T-helper 1 cell treated with Interleukin-12 subunit alpha and Interleukin-12 subunit beta and Interleukin-4 antibody, amounts not matched to agents 30 μg/mL and 1 μg/mL, for 36 hours (primary cell): ENCODE results near the gene ADI1.

Experiments used
- H3K27ac Mint-ChIP-seq: one replicate; pipeline ENCODE4 v1.8.0; 2021; ENCODE audit warnings: mild to moderate bottlenecking, mixed read lengths
- H3K27me3 Mint-ChIP-seq: one replicate; pipeline ENCODE4 v1.8.0; 2021; ENCODE audit warnings: low read depth, mixed read lengths
- H3K36me3 Mint-ChIP-seq: one replicate; pipeline ENCODE4 v1.8.0; 2021; ENCODE audit warnings: low read depth, mixed read lengths
- H3K4me1 Mint-ChIP-seq: one replicate; pipeline ENCODE4 v1.8.0; 2021; ENCODE audit warnings: low read depth, mixed read lengths
- H3K4me3 Mint-ChIP-seq: one replicate; pipeline ENCODE4 v1.8.0; 2021; ENCODE audit warnings: mild to moderate bottlenecking, moderate library complexity, mixed read lengths
- H3K9me3 Mint-ChIP-seq: one replicate; pipeline ENCODE4 v1.8.0; 2021; ENCODE audit warnings: mixed read lengths

ADI1 gene

GRCh38 chr2:3483986-3484960 lies 35.1 kb downstream of the ADI1 start:
- H3K4me3 Mint-ChIP-seq, result no peak overlapping the region
- H3K27me3 Mint-ChIP-seq, result no peaks in the 10 kb centered on the region
- peaks cover 3% of the 10 kb centered on the region for H3K36me3 Mint-ChIP-seq
- H3K27ac Mint-ChIP-seq, result no peak overlapping the region
- H3K9me3 Mint-ChIP-seq, result no peaks in the 10 kb centered on the region
- peaks cover 4% of the 10 kb centered on the region for H3K4me1 Mint-ChIP-seq

DNA sequence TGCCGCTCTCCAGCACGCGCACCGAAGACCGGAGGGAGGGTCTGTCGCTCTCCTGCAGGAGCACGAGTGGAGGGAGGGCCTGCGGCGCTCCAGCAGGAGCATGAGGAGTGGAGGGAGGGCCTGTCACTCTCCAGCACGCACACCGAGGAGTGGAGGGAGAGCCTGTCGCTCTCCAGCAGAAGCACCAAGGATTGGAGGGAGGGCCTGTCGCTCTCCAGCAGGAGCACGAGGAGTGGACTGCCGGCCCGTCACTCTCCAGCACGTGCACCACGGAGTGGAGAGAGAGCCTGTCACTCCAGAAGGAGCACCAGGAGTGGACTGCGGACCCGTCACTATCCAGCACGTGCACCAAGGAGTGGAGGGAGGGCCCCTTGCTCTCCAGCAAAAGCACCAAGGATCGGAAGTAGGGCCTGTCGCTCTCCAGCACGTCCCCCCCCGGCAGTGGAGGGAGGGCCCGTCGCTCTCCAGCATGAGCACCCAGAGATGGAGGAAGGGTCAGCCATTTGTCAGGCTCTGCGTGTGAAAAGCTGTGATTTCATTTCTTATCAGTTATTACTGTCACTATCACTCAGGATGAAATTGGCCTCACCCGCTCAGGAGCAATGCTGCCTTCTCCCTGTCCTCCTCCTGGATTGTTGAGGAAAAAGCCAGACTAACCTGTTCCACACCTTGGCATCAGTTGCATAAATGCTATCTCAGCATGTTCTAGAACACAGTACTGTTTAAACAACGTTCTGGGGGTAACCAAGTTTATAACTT lies 35.9 kb downstream of the ADI1 start:
- Mint-ChIP-seq H3K4me1 (peaks cover 4% of the 10 kb centered on the region), H3K36me3 (peaks cover 3% of the 10 kb centered on the region), H3K27ac (no peak overlapping the region), H3K9me3 (no peaks in the 10 kb centered on the region), H3K27me3 (no peaks in the 10 kb centered on the region), H3K4me3 (no peak overlapping the region)

DNA sequence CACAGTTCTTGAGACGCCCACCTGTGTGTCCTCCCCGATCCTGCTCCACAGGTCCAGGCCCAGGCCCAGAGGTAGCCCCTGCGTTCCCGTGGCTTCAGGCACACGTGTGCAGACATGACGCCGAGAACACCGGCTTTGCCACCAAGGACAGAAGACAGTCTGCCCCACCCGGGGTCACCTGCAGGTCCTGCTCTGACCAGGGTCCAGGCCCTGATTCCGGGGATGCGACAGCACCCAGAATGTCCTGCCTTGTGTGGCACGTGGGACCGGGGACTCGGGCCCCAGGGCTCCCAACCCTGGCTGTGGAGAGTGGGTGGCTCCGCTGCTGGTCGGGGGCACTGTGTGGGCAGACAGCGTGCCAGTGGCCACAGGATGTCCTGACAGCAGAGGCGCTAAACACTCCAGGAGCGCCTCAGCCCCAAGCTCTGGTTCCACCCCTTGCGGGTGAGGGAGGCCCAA lies 36.9 kb downstream of the ADI1 start:
- Mint-ChIP-seq H3K27ac (no peak overlapping the region), H3K4me3 (no peak overlapping the region), H3K27me3 (no peaks in the 10 kb centered on the region), H3K4me1 (peaks cover 4% of the 10 kb centered on the region), H3K9me3 (no peaks in the 10 kb centered on the region), H3K36me3 (peaks cover 5% of the 10 kb centered on the region)

DNA sequence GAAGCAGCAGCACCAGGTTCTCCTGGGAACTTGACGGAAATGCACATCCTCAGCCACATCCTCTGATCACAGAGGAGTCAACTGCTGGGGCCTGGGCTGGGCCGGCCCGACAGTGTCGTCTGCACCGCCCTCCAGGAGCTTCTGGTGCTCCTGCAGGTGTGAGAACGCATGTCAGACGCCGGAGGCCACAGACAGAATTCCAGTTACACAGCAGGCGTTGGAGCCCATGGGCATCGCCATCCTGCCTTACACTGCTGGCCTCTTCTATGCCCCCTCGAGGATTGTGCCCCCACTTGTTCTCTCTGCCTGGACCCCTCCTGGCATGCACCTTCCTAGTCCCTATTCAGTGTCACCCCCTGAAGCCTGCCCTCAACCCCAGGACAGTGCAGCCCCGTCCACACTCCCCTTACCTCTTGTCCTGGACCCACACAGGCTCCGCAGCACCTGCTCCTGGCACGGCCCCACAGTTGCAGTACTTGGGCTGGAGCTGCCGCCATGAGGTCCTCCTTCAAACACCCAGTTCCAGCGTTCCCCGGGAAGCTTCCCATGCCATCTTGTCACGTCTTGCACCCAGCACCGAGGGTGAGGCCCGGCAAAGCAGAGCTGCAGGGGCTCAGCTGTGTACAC lies 37.5 kb downstream of the ADI1 start:
- H3K36me3 Mint-ChIP-seq, result peaks cover 5% of the 10 kb centered on the region
- no peak overlapping the region for H3K4me3 Mint-ChIP-seq
- H3K27me3 Mint-ChIP-seq, result no peaks in the 10 kb centered on the region
- peaks cover 4% of the 10 kb centered on the region for H3K4me1 Mint-ChIP-seq
- no peak overlapping the region for H3K27ac Mint-ChIP-seq
- no peaks in the 10 kb centered on the region for H3K9me3 Mint-ChIP-seq

DNA sequence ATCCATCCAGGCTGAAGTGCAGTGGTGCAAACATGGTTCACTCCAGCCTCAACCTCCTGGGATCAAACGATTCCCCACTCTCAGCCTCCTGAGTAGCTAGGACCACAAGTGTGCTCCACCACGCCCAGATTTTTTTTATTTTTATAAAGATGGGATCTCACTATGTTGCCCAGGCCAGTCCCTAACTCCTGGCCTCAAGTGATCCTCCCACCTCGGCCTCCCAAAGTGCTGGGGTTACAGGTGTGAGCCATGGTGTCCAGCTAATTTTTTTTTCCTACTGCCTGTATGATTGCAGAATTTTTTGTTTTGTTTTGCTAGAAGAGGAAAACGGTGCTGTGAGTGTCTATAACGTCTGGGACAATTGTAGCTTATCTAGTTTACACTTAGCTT lies 38.3 kb downstream of the ADI1 start:
- Mint-ChIP-seq H3K4me3 (no peak overlapping the region), H3K9me3 (no peaks in the 10 kb centered on the region), H3K27me3 (no peaks in the 10 kb centered on the region), H3K36me3 (peaks cover 5% of the 10 kb centered on the region), H3K4me1 (peaks cover 4% of the 10 kb centered on the region), H3K27ac (no peak overlapping the region)

GRCh38 chr2:3480352-3481010 lies 38.9 kb downstream of the ADI1 start:
- H3K9me3 Mint-ChIP-seq, result no peaks in the 10 kb centered on the region
- no peak overlapping the region for H3K4me3 Mint-ChIP-seq
- H3K27me3 Mint-ChIP-seq, result no peaks in the 10 kb centered on the region
- no peak overlapping the region for H3K27ac Mint-ChIP-seq
- H3K4me1 Mint-ChIP-seq, result peaks cover 4% of the 10 kb centered on the region
- H3K36me3 Mint-ChIP-seq, result peaks cover 5% of the 10 kb centered on the region

DNA sequence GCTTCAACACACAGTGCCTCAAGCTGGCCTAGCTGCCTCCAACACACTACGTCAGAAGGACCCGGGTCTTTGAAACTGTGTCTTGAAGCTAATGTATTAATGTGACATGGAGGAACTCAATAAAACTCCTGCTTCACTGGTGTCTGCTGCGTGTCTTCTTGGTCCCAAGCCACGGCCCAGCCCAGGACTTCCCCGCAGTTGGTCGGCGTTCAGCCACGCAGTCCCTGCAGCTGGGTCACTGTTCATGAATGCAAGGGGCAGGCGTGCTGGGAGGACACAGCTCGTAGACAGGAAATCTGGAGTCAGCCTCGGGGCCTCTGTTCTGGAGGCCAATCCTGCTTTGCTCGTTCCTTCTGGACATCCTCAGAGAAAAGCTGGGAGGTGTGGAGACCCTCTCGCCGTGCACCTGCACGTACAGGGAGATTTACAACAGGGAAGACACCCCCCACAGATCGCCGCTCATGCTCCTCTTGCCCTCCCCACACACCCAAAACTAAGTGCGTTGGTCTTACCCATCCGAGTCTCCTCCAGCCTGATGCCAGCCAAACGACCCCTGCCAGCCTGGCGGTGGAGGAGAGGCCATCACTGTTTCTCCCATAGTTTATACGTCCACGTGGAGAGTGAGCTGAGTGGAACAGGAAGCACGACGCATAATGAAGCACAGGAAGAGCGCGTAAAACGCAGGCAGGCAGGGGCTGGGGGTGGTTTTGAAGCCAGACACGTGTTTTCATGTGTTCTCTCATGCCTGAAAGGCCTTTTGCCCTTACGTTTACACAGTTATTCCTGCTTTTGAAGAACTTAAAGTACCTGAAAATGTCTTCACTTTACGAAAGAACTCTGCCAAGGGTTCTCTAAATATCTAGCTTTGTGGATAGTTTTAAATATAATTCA lies 39.7 kb downstream of the ADI1 start:
- Mint-ChIP-seq H3K36me3 (peaks cover 5% of the 10 kb centered on the region), H3K4me3 (no peak overlapping the region), H3K27me3 (no peaks in the 10 kb centered on the region), H3K27ac (no peak overlapping the region), H3K4me1 (peaks cover 4% of the 10 kb centered on the region), H3K9me3 (no peaks in the 10 kb centered on the region)

DNA sequence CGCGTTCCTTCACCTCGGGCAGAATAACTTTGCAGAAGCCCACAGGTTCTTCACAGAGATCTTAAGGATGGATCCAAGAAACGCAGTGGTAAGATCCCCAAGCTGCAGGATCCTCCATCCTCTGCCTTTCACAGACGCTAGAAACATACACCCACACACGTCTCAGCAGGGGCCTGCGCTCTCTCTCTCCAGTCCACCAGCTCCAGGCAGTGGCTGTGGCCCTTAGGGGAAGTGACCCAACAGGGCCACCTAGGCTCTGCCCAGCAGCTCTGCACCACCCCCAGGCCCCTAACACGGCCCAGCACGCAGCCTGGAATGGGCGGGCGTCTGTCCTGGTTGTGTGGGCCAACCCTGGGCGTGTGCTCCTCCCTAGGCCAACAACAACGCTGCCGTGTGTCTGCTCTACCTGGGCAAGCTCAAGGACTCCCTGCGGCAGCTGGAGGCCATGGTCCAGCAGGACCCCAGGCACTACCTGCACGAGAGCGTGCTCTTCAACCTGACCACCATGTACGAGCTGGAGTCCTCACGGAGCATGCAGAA lies 40.4 kb downstream of the ADI1 start:
- Mint-ChIP-seq H3K9me3 (no peaks in the 10 kb centered on the region), H3K27me3 (no peaks in the 10 kb centered on the region), H3K4me3 (no peak overlapping the region), H3K27ac (no peak overlapping the region), H3K36me3 (peaks cover 5% of the 10 kb centered on the region), H3K4me1 (peaks cover 4% of the 10 kb centered on the region)

DNA sequence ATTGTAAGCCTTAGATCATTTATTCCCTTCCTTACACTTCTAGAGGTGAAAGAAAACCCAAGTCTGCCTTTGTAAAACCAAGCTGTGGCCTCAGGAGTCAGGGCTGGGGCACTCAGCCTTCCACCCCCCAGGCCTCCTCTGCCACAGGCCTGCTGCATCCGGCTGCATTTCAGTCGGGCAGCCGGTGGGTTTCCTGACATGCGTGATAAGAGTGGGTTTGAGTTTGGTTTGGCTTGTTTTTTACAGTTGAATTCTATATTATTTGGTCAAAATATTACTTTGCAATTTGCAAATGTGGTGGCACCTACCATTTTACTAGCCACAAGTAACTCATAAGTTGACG lies 42.4 kb downstream of the ADI1 start:
- Mint-ChIP-seq H3K36me3 (peaks cover 10% of the 10 kb centered on the region), H3K9me3 (no peaks in the 10 kb centered on the region), H3K4me3 (no peak overlapping the region), H3K27me3 (no peaks in the 10 kb centered on the region), H3K27ac (no peak overlapping the region), H3K4me1 (peaks cover 4% of the 10 kb centered on the region)

- Mint-ChIP-seq H3K4me3 (no peak overlapping the region), H3K27me3 (no peaks in the 10 kb centered on the region)
These were observed 42.9 kb downstream of the ADI1 start for GRCh38 chr2:3476321-3476984.

DNA sequence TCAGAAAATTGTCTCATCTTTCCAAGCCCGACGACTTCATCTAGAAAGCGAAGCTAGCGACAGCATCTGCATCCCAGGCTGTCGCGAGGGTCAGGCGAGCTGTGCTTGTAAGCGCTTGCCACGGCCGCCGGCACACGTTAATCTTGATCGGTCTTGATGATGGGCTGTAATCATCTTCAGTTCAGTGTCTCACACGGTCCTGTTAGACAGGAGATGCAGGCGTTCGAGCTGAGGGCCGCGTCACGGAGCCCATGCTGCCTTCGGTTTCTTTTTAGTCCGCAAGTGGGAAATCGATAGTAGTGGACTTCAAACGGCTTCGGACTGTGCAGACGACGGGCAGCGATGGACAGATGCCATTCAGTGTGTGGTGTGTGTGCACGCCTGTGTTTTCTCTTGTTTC lies 43.6 kb downstream of the ADI1 start:
- H3K9me3 Mint-ChIP-seq, result no peaks in the 10 kb centered on the region
- no peak overlapping the region for H3K4me3 Mint-ChIP-seq
- H3K4me1 Mint-ChIP-seq, result peaks cover 4% of the 10 kb centered on the region
- no peak overlapping the region for H3K27ac Mint-ChIP-seq
- H3K27me3 Mint-ChIP-seq, result no peaks in the 10 kb centered on the region
- peaks cover 10% of the 10 kb centered on the region for H3K36me3 Mint-ChIP-seq

More at GRCh38 chr2:3476321-3476984, 42.9 kb downstream of the ADI1 start:
- Mint-ChIP-seq H3K27ac (no peak overlapping the region), H3K4me1 (peaks cover 4% of the 10 kb centered on the region), H3K9me3 (no peaks in the 10 kb centered on the region), H3K36me3 (peaks cover 10% of the 10 kb centered on the region)

DNA sequence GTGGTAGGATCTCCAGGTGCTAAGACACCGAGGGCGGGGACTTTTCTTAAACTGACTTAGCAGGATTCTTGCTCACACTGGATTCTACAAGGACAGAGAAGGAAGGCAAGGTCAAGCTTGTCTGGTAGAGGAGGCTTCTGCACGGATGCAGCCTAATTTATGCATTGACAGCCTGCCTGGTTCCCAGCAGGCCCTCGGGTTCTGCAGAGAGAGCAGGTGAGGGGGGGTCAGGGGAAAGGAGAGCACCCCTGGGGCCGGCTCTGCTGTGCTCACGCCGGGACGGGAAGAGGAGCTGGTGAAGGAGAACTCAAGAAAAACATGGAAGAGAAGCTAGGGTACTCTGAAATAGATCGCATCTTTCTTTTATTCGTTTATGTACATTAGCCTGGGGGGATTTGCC lies 46.4 kb downstream of the ADI1 start:
- Mint-ChIP-seq H3K4me1 (no peaks in the 10 kb centered on the region), H3K36me3 (peaks cover 21% of the 10 kb centered on the region), H3K4me3 (no peak overlapping the region), H3K27me3 (no peaks in the 10 kb centered on the region), H3K27ac (no peak overlapping the region), H3K9me3 (no peaks in the 10 kb centered on the region)

DNA sequence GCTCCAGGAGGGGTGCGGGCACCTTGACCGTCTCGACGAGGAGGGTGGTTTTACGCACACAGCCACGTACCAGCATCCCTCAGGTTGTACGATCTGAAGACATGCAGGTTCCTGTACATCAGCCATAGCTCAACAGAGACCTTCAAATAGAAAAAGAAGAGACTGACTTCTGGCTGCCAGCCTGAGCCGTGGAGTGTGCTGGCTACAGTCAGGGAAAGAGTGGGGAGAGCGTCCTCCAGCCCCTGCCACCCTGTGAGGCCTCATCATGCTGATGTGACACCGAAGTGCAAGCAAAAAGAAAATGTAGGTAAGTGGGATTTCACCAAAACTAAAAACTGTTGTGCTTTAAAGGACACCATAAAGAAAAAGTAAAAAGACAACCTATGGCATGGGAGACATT lies 47.0 kb downstream of the ADI1 start:
- Mint-ChIP-seq H3K36me3 (peaks cover 22% of the 10 kb centered on the region), H3K4me1 (no peaks in the 10 kb centered on the region), H3K27ac (no peak overlapping the region), H3K4me3 (no peak overlapping the region), H3K27me3 (no peaks in the 10 kb centered on the region), H3K9me3 (no peaks in the 10 kb centered on the region)
